Measurements from ENCODE around the gene ATP5ME.
"Not testable (repeated sequence)": the region's sequence is repeated elsewhere in the genome, so short reads cannot be mapped to it uniquely, and the experiment has no call there.

ATP5ME gene

DNA sequence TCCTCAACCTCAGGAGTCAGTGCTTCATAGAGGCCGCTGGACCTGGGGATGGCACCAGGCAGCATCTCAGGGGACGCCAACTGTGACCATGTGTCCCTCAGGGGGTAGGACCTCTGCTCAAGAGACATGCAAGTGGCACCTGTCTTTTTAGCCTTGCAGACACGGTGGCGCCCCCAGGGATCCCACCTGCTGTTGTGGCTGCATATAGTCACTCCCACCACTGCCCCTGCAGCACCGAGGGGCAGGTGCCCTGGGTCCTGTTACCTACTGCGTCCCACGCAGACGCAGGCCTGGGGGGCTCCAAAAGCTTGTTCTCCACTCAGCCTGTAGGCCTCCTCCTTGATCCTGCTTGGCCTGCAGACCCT, 2.8 kb upstream of the ATP5ME start:
- Histone ChIP-seq H3K36me3 (ENCODE audit: control insufficient read depth, insufficient read depth, low read length) (peaks cover 4% of the 10 kb centered on the region), H3K27me3 (ENCODE audit: control insufficient read depth, insufficient read depth, low read length) (no peaks in the 10 kb centered on the region), H3K4me1 (ENCODE audit: control insufficient read depth, insufficient read depth, low read length) (peaks cover 5% of the 10 kb centered on the region; the same call in 1 of the 2 replicates), H3K27ac (ENCODE audit: low read length) (no peak overlapping the region), H3K9me3 (ENCODE audit: control insufficient read depth, insufficient read depth, low read length) (no peaks in the 10 kb centered on the region), H3K4me3 (ENCODE audit: low read length) (no peak overlapping the region)
- no CpG with 5 or more reads among the region's 8 CpGs for WGBS (ENCODE audit: insufficient coverage, insufficient read length)
- DNase-seq (ENCODE audit: low read depth, low spot score) = no peak

DNA sequence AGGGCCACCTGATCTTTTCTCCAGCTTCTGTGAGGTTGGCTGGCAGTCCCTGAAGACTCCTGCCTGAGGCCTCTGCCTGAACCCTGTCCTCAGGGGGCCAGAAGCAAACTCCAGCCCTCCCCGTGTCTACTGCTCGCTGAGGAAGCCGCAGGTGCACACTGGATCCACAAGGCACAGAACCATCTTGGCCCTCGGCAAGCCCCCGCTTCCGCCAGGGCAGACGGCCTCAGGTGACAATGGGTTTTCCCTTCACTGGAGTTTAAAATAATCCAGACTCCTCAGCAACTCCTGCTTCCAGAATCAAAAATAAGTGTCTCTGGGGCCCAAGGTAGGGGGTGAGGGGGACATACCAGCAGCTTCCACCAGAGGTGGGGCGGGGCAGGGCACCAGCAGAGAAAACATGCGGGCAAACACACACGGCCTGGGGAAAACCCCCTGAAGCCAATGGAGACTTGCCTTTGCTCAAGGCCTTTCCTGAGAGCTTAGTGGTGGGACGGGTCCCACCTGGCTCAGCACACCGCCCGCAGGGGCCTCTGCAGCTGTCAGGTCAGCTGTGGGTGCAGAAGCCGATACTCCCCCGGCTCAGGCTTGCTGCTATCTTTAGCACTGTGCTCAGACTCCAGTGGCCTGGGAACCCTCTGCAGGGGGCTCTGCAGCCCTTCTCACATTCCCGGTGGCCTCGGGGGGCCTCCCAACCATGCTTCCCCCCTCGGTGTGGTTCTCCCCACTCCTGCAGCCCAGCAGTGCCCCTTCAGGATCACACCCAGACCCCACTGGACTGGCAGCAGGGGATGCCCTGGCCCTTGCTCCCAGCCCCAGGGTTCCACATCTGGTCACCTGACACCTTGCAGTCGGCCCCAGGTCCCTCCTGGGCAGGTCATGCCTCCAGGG, 2.1 kb upstream of the ATP5ME start:
- H3K27me3 ChIP-seq (ENCODE audit: control insufficient read depth, insufficient read depth, low read length) = no peaks in the 10 kb centered on the region
- no peaks in the 10 kb centered on the region for H3K9me3 ChIP-seq (ENCODE audit: control insufficient read depth, insufficient read depth, low read length)
- no CpG with 5 or more reads among the region's 19 CpGs for WGBS (ENCODE audit: insufficient coverage, insufficient read length)
- peaks cover 7% of the 10 kb centered on the region for H3K36me3 ChIP-seq (ENCODE audit: control insufficient read depth, insufficient read depth, low read length)
- H3K4me3 ChIP-seq (ENCODE audit: low read length) = no peak overlapping the region
- no peak for DNase-seq (ENCODE audit: low read depth, low spot score)
- H3K4me1 ChIP-seq (ENCODE audit: control insufficient read depth, insufficient read depth, low read length) = peaks cover 5% of the 10 kb centered on the region; the same call in 1 of the 2 replicates
- no peak overlapping the region for H3K27ac ChIP-seq (ENCODE audit: low read length)

DNA sequence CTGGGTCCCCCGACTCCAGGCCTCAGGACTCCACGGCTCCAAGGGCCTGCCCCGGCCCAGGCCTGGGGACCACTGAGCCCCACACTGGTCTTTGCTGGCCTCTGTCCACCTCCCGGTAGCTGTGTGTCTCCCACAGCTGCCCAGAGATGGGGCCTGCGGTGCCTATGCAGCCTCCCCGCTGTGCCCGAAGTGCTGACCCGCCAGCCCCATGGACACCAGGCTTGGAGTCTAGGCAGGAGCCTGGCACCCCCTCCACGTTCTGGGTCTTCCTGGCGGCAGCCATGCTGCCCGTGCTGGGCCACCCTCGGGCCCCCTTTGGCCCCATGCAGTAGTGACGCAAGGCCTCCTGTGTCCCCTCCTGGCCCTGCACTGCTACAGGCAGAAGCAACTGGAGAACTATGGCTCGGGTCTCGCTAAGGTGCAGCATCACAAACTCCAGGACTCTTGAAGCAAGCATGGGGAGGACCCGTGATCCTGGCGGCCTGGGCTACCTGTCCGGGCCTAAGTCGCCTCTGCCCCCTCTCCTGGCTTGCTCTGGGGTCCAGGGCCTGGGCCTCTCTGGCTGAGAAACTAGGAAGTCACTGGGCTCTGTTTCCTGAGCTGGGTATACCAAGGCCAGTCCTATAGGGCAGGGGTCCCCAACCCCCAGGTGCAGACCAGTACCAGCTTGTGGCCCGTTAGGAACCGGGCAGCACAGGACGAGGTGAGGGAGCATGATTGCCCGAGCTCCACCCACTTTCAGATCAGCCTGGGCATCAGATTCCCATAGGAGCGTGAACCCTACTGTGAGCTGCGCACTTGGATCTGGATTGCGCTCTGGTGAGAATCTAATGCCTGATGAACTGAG, 1.2 kb upstream of the ATP5ME start:
- no CpG with 5 or more reads among the region's 26 CpGs for WGBS (ENCODE audit: insufficient coverage, insufficient read length)
- Histone ChIP-seq H3K9me3 (ENCODE audit: control insufficient read depth, insufficient read depth, low read length) (no peaks in the 10 kb centered on the region), H3K36me3 (ENCODE audit: control insufficient read depth, insufficient read depth, low read length) (peaks cover 7% of the 10 kb centered on the region), H3K4me1 (ENCODE audit: control insufficient read depth, insufficient read depth, low read length) (peaks cover 4% of the 10 kb centered on the region; the same call in 1 of the 2 replicates), H3K27ac (ENCODE audit: low read length) (no peak overlapping the region), H3K27me3 (ENCODE audit: control insufficient read depth, insufficient read depth, low read length) (no peaks in the 10 kb centered on the region), H3K4me3 (ENCODE audit: low read length) (peak overlapping the region; percentile 63; the same call in 1 of the 2 replicates)
- DNase-seq (ENCODE audit: low read depth, low spot score) = no peak

DNA sequence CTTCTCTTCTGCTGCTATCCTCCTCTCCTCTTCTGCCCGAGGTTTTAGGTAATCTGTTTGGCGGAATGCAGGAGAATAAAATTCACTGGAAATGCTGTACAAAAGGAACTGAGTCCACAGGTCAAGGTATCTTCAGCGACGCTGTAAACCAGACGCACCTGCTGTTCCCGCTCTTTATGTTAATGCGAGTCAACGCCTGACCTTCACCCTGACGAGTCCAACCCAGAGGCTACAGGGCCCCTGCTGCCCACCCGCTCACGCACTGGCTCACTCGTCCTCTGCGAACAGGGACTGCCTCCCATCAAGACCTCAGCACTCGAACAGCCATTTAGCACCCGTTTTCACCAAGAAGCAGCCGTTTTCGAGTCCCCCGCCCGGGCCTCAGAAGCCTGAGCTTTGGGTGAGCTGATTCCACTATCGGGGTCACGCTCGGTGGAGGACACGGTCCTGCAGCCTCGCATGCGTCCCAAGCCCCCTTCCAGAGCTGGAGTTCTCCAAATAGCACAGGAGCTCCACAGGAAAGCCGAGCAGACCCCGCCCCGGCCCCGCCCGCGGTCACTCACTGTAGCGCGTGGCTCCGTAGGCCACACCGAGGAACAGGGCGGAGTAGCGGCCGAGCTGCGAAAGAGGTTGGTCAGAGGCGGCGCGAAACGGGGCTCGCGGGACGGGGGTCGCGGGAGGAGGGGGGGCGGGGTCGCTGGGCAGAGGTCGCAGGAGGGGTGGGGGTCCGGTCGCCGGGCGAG, 556 bp downstream of the ATP5ME start:
- Histone ChIP-seq H3K36me3 (ENCODE audit: control insufficient read depth, insufficient read depth, low read length) (peaks cover 7% of the 10 kb centered on the region), H3K27ac (ENCODE audit: low read length) (no peak overlapping the region), H3K9me3 (ENCODE audit: control insufficient read depth, insufficient read depth, low read length) (no peaks in the 10 kb centered on the region), H3K4me1 (ENCODE audit: control insufficient read depth, insufficient read depth, low read length) (peaks cover 4% of the 10 kb centered on the region; the same call in 1 of the 2 replicates), H3K27me3 (ENCODE audit: control insufficient read depth, insufficient read depth, low read length) (no peaks in the 10 kb centered on the region), H3K4me3 (ENCODE audit: low read length) (peak overlapping the region; percentile 63)
- no peak for DNase-seq (ENCODE audit: low read depth, low spot score)
- no CpG with 5 or more reads among the region's 55 CpGs for WGBS (ENCODE audit: insufficient coverage, insufficient read length)

DNA sequence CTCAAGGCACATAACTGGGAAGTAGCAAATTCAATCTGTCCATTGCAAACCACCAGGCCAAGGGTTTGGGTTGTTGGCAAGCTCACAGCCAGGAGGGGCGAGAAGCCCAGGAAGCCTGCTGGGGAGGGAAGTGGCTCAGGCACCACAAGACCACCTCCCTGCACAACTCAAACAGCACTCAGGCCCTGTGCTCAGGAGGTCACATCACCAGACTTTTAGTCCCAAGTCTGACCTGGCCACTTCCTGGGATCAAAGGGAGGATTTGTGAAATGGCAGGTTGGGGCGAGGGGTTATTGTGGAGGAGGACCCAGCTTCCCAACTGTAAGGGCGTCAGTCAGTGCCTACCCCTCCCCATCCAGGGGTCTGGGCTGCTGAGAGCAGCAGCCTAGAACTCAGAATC, 2.3 kb downstream of the ATP5ME start:
- H3K4me3 ChIP-seq (ENCODE audit: low read length) = no peak overlapping the region
- peaks cover 7% of the 10 kb centered on the region for H3K36me3 ChIP-seq (ENCODE audit: control insufficient read depth, insufficient read depth, low read length)
- no peak overlapping the region for H3K27ac ChIP-seq (ENCODE audit: low read length)
- no CpG with 5 or more reads among the region's 3 CpGs for WGBS (ENCODE audit: insufficient coverage, insufficient read length)
- peaks cover 2% of the 10 kb centered on the region; the same call in 1 of the 2 replicates for H3K4me1 ChIP-seq (ENCODE audit: control insufficient read depth, insufficient read depth, low read length)
- no peak for DNase-seq (ENCODE audit: low read depth, low spot score)
- no peaks in the 10 kb centered on the region for H3K27me3 ChIP-seq (ENCODE audit: control insufficient read depth, insufficient read depth, low read length)
- no peaks in the 10 kb centered on the region for H3K9me3 ChIP-seq (ENCODE audit: control insufficient read depth, insufficient read depth, low read length)

DNA sequence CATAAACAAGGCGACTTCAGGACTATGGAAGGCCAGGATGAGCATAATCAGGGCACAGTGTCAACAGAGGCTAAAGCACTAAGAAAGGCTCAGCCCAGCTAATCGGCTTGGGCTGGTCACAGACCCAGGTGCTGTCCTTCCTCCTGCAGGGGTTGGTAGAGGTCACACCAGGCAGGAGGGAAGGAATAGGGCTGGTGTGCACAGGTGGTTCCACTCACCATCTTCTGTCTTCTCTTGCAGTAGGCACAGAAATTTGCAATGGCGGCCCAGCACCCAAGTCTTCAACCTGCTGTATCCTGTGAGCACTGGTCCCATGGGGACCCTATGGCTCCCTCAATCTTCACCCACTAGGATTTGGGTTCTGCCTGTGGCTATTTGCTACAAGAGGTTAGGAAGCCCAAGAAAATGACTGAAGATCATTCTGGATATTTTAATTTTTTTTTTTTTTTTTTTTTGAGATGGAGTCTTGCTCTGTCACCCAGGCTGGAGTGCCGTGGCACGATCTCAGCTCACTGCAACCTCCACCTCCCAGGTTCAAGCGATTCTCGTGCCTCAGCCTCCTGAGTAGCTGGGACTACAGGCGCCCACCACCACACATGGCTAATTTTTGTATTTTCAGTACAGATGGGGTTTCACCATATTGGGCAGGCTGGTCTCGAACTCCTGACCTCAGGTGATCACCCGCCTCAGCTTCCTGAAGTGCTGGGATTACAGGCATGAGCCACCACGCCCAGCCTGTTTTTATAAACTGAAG, 4.1 kb downstream of the ATP5ME start:
- not testable (repeated sequence) for DNase-seq (ENCODE audit: low read depth, low spot score)

DNA sequence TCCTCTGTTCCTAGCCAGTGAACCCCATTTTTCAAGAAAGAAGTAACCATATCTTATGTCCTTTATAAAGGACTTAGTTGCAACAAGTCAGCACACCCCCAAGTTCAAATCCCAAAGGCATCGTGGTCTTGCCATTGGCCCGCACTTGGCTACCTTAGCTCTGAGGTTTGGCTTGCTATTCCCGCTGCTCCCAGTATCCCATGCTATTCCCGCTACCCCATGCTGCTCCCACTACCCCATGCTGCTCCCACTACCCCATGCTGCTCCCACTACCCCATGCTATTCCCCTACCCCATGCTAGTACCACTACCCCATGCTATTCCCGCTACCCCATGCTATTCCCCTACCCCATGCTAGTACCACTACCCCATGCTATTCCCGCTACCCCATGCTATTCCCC, 5.9 kb downstream of the ATP5ME start:
- H3K27ac ChIP-seq (ENCODE audit: low read length); H3K27me3 ChIP-seq (ENCODE audit: control insufficient read depth, insufficient read depth, low read length); H3K4me1 ChIP-seq (ENCODE audit: control insufficient read depth, insufficient read depth, low read length); H3K4me3 ChIP-seq (ENCODE audit: low read length); H3K36me3 ChIP-seq (ENCODE audit: control insufficient read depth, insufficient read depth, low read length); DNase-seq (ENCODE audit: low read depth, low spot score); H3K9me3 ChIP-seq (ENCODE audit: control insufficient read depth, insufficient read depth, low read length): not testable (repeated sequence)
- WGBS (ENCODE audit: insufficient coverage, insufficient read length) = no CpG with 5 or more reads among the region's 6 CpGs

More for the DNA sequence above, 4.1 kb downstream of the ATP5ME start:
- H3K4me3 ChIP-seq (ENCODE audit: low read length); H3K27me3 ChIP-seq (ENCODE audit: control insufficient read depth, insufficient read depth, low read length); H3K36me3 ChIP-seq (ENCODE audit: control insufficient read depth, insufficient read depth, low read length); H3K4me1 ChIP-seq (ENCODE audit: control insufficient read depth, insufficient read depth, low read length); H3K27ac ChIP-seq (ENCODE audit: low read length); H3K9me3 ChIP-seq (ENCODE audit: control insufficient read depth, insufficient read depth, low read length): not testable (repeated sequence)
- WGBS (ENCODE audit: insufficient coverage, insufficient read length) = no CpG with 5 or more reads among the region's 11 CpGs

DNA sequence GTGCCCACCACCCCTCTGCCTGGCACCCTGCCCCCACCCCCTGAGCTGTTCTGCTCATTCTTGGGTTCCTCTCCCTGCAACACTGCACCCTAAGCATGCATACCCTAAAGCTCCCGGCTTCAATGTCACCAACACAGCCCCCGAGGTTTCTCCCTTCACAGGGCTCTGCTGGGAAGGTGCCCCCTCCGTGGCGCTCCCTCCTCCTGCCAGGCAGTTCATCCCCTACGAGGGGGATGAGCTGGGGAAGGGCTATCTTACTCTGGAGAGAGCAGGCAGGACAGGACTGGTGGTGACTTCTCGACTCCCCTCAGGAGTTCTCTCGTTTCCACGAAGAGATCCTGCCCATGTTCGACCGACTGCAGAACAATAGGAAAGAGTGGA, 6.5 kb downstream of the ATP5ME start:
- WGBS (ENCODE audit: insufficient coverage, insufficient read length) = no CpG with 5 or more reads among the region's 10 CpGs
- H3K36me3 ChIP-seq (ENCODE audit: control insufficient read depth, insufficient read depth, low read length) = peaks cover 7% of the 10 kb centered on the region; the same call in 1 of the 2 replicates
- H3K27ac ChIP-seq (ENCODE audit: low read length) = no peak overlapping the region
- H3K4me1 ChIP-seq (ENCODE audit: control insufficient read depth, insufficient read depth, low read length) = no peaks in the 10 kb centered on the region; the same call in 1 of the 2 replicates
- H3K9me3 ChIP-seq (ENCODE audit: control insufficient read depth, insufficient read depth, low read length) = no peaks in the 10 kb centered on the region
- no peak for DNase-seq (ENCODE audit: low read depth, low spot score)
- no peak overlapping the region for H3K4me3 ChIP-seq (ENCODE audit: low read length)
- H3K27me3 ChIP-seq (ENCODE audit: control insufficient read depth, insufficient read depth, low read length) = no peaks in the 10 kb centered on the region

DNA sequence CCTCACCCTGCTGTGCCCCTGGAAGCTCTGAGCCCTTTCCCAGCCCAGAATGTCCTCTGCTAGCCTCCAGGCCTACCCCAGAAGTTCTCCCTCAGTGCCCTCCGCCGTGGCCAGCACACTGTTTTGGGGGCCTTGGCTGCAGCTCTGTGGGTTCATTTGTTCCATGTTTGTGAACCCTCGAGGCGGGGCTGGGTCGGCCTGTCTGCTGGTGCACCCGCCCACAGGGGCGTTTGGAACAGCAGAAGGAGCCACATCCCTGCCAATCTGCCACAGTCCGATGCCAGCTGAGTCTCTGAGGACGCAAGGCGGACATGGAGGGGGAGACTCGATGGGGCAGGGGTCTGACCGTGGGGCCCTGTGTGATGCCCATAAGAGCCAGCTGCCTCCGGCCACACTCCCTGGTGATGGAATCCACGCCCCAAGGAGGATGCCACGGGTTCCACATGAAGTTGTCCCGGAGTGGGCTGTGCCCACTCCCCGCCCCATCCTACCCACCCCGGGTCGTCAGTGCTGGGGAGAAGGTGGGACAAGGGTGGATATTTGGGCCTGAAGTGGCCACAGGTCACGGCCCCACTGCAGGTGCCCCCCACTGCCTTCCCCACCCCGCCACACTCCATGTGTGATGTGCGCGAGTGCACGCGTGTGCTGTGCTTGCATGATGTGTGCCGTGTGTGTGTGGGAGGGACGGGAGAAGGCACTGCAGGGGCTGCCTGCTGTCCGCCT, 7.1 kb downstream of the ATP5ME start:
- peaks cover 4% of the 10 kb centered on the region; the same call in 1 of the 2 replicates for H3K36me3 ChIP-seq (ENCODE audit: control insufficient read depth, insufficient read depth, low read length)
- no peaks in the 10 kb centered on the region for H3K9me3 ChIP-seq (ENCODE audit: control insufficient read depth, insufficient read depth, low read length)
- no peaks in the 10 kb centered on the region; the same call in 1 of the 2 replicates for H3K4me1 ChIP-seq (ENCODE audit: control insufficient read depth, insufficient read depth, low read length)
- DNase-seq (ENCODE audit: low read depth, low spot score) = no peak
- H3K4me3 ChIP-seq (ENCODE audit: low read length) = no peak overlapping the region
- no CpG with 5 or more reads among the region's 28 CpGs for WGBS (ENCODE audit: insufficient coverage, insufficient read length)
- no peak overlapping the region for H3K27ac ChIP-seq (ENCODE audit: low read length)
- no peaks in the 10 kb centered on the region for H3K27me3 ChIP-seq (ENCODE audit: control insufficient read depth, insufficient read depth, low read length)

Measured in iPS DF 6.9 (cell line).